Prostate gland (tissue), 2 donors: ENCODE results near the gene DNALI1. TPM values are rescaled to one million over a fixed set of nuclear protein-coding genes. Genes with fewer than 3 reads are reported as not detected.
"Not testable (repeated sequence)": the region's sequence is repeated elsewhere in the genome, so short reads cannot be mapped to it uniquely, and the experiment has no call there.

Source experiments
- DNase-seq: peaks from one replicate; pipeline ENCODE4 v3.0.0-alpha.2; 2019; ENCODE audit warnings: low spot score
- H3K27ac ChIP-seq, 2 donors: fragments of 200-600 bp; sonication (generic); 2 replicates each; pipeline ENCODE4 v1.5.1; 2017 to 2019
- H3K27me3 ChIP-seq: fragments of 200-600 bp; sonication (generic); replicated peaks from 2 replicates; pipeline ENCODE4 v1.5.1; 2019; ENCODE audit not compliant: insufficient read depth
- H3K36me3 ChIP-seq, 2 donors: fragments of 200-600 bp; sonication (generic); 1 replicate in 1 of 2; 2 replicates in 1 of 2; pipeline versions ENCODE4 v1.5.1 to v1.8.1; 2017 to 2019
- H3K4me1 ChIP-seq: fragments of 200-600 bp; sonication (generic); replicated peaks from 2 replicates; pipeline ENCODE4 v1.5.1; 2019
- H3K4me3 ChIP-seq, 2 donors: fragments of 200-600 bp; sonication (generic); 2 replicates each; pipeline ENCODE4 v1.5.1; 2017 to 2019
- H3K9me3 ChIP-seq: fragments of 200-600 bp; sonication (generic); 2 replicates; pipeline ENCODE4 v1.5.1; 2017
- POLR2A ChIP-seq: fragments of 450-650 bp; IDR thresholded peaks from one replicate; pipeline ENCODE4 v1.6.1; 2016; ENCODE audit warnings: antibody characterized with exemption, mild to moderate bottlenecking
- POLR2AphosphoS5 ChIP-seq: sonication (generic); formaldehyde crosslinking; IDR thresholded peaks from one replicate; pipeline ENCODE4 v1.6.1; 2017; ENCODE audit warnings: antibody characterized with exemption
- WGBS: methylation state at CpG from one replicate; pipeline ENCODE4 v1.1.5; 2018; 5-methylcytosine and 5-hydroxymethylcytosine counted together
- intact Hi-C: fragments of 100-400 bp; cut with DNase I; formaldehyde crosslinking; loops from one replicate; pipeline ENCODE4 v1.14.2; 2022
- total RNA-seq, 2 donors: library from RNA; depleted of rRNA; stranded (reverse); fragments of >200 nt; gene quantifications; one replicate each; pipeline ENCODE4 v1.1.0, GENCODE V29; 2016
- TF ChIP-seq, protein P1 (sequence below), 4 experiments: fragments of 200-600 bp in 2 of 4; fragments of 450-650 bp in 2 of 4; sonication (generic) in 2 of 4; IDR thresholded peaks; 1 replicate in 3 of 4; 2 replicates in 1 of 4; pipeline ENCODE4 v1.5.1; 2016 to 2019; ENCODE audit warnings: antibody characterized with exemption in 4 of 4, mild to moderate bottlenecking in 2 of 4, moderate library complexity in 2 of 4

DNALI1 gene
- total RNA-seq, 2 donors from 2014 or later = 23.8 to 37.4 TPM

DNA sequence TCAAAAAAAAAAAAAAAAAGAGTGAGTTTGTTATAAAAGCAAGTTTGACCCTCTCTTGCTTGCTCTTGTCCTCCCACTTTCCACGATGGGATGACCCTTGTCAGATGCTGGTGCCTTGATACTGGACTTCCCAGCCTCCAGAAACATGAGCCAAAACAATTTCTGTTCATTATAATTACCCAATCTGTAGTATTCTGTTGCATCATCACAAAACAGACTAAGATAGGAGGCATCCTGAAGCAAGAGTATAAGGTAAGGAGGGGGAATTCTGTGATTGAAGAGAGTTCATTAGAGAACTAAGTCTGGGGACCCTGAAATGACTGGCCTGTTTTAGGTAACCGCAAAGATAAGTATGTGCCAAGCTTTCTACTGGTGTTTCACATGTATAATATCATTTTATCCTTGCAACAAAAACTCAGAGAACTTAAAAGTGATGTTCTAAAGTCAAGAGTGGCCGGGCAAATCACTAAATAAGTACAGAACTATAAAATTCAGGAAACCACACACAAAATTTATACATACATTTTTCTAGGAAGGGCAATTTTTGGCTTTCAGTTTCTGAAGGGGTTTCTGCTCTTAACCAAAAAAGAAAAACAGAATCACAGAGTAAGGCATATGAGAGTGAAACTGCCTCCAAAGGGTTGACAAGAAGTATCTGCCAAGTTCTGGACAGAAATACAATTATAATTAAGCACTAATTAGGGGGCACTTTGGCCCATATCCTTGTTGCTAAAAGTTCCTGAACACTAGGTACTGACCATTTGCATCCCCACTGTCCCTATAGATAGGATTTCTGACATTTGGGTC lies 14.0 kb downstream of the DNALI1 start:
- H3K4me1 ChIP-seq = no peaks in the 10 kb centered on the region
- no peaks in the 10 kb centered on the region for H3K27me3 ChIP-seq
- 98% methylated on average over 3 of the region's 3 CpGs for WGBS
- intact Hi-C loops = no loop called here
- H3K36me3 ChIP-seq = peaks cover 16 to 22% of the 10 kb centered on the region in 2 donors
- DNase-seq = no peak
- H3K9me3 ChIP-seq = no peaks in the 10 kb centered on the region
- TF ChIP-seq, protein P1, sequence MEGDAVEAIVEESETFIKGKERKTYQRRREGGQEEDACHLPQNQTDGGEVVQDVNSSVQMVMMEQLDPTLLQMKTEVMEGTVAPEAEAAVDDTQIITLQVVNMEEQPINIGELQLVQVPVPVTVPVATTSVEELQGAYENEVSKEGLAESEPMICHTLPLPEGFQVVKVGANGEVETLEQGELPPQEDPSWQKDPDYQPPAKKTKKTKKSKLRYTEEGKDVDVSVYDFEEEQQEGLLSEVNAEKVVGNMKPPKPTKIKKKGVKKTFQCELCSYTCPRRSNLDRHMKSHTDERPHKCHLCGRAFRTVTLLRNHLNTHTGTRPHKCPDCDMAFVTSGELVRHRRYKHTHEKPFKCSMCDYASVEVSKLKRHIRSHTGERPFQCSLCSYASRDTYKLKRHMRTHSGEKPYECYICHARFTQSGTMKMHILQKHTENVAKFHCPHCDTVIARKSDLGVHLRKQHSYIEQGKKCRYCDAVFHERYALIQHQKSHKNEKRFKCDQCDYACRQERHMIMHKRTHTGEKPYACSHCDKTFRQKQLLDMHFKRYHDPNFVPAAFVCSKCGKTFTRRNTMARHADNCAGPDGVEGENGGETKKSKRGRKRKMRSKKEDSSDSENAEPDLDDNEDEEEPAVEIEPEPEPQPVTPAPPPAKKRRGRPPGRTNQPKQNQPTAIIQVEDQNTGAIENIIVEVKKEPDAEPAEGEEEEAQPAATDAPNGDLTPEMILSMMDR (IDR thresholded peaks at IDR 0.05) = no peak
- no peak for TF ChIP-seq POLR2AphosphoS5
- TF ChIP-seq POLR2A = no peak
- H3K27ac ChIP-seq = no peak overlapping the region
- no peak overlapping the region for H3K4me3 ChIP-seq

DNA sequence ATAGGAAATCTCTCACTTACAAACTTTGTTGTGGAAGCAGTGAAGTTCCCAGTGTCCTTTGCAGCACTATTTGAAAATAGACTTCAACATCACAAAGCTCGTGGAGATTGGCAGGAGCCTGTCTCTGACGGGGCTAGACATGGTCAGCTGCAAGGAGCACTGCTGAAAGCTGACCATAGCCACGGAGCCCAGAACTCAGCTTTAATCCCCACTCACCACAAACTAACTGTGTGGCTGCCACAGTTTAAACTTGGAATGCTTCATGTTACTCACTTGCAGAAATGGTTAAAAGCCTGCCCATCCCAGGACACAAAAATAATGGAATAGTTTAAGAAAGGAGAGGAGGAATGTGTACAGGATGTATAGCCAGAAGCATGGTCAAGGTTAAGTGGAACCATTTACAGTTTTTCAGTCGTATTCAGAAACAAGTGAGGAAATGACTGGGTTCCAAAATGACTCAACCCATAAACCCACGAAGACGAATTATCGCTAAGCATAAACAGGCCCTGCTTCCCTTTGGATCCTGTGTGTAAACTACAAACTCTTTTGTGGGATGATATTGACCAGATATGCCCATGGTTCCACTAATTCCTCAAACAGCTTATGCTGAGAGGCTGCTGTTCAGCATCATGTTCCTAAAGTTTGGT lies 18.2 kb downstream of the DNALI1 start:
- DNase-seq = no peak
- Histone ChIP-seq H3K36me3 (peaks cover 6 to 12% of the 10 kb centered on the region in 2 donors), H3K27ac (no peak overlapping the region), H3K4me3 (no peak overlapping the region), H3K4me1 (no peaks in the 10 kb centered on the region), H3K9me3 (no peaks in the 10 kb centered on the region), H3K27me3 (no peaks in the 10 kb centered on the region)
- TF ChIP-seq POLR2AphosphoS5 = no peak
- TF ChIP-seq, protein P1 (IDR thresholded peaks at IDR 0.05) = no peak
- WGBS = 84% methylated on average over 7 of the region's 7 CpGs
- intact Hi-C loops = no loop called here

DNA sequence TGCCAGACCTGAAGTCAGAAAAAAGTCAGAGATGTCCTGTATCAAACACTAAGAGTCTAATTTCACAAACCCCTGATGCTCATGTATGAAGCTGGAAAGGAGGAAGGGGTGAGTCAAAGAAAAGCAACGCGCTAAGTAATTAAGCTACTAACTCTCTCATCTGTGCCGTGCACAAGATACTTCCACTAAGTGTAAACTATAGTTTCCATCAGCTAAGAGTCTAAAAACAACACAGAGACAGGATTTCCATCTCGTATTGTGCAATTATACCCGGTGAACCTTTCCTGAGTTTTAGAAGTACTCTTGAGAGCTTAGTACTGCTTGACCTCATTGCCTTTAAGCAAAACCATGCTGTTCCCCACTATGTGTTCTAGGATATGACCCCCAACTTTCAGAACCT lies 19.0 kb downstream of the DNALI1 start:
- H3K27me3 ChIP-seq = no peaks in the 10 kb centered on the region
- no peak overlapping the region for H3K27ac ChIP-seq
- intact Hi-C loops = no loop called here
- H3K9me3 ChIP-seq = no peaks in the 10 kb centered on the region
- H3K36me3 ChIP-seq = peaks cover 6 to 12% of the 10 kb centered on the region in 2 donors
- 93% methylated on average over 5 of the region's 5 CpGs for WGBS
- no peak for DNase-seq
- no peaks in the 10 kb centered on the region for H3K4me1 ChIP-seq
- no peak overlapping the region for H3K4me3 ChIP-seq
- TF ChIP-seq POLR2AphosphoS5 (no peak), POLR2A (no peak)
- TF ChIP-seq, protein P1 (IDR thresholded peaks at IDR 0.05) = no peak

DNA sequence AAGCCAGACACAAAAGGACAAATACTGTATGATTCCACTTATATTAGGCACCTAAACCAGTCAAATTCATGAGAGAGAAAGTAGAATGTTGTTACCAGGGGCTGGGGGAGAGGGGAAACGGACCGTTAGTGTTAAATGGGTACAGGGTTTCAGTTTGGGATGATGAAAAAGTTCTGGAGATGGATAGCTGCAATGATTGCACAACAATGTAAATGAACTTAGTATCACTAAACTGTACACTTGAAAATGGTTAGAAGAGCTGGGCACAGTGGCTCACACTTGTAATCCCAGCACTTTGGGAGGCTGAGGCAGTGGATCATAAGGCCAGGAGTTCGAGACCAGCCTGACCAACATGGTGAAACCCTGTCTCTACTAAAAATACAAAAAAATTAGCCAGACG lies 27.8 kb downstream of the DNALI1 start:
- DNase-seq, H3K4me3 ChIP-seq, H3K9me3 ChIP-seq, H3K36me3 ChIP-seq, H3K27me3 ChIP-seq, H3K4me1 ChIP-seq, intact Hi-C loops, H3K27ac ChIP-seq: not testable (repeated sequence)
- 92% methylated on average over 4 of the region's 4 CpGs for WGBS

DNA sequence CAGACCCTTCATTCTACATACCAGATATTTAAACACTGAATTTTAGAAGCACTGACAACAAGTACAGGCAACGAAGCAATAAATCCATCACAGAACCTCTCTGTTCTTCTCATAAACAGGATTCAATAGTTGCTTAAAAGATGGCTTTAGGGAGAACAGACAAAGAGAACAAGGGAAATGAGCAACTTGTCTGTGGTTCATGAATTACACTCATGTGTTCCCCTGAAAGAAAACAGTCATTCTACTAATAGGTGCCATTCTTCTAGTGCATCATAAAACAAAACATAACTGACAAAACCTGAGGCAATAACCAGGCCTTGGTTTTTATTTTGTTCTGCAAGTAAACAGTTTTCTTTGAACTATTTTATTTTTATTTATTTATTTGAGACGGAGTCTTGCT lies 32.2 kb downstream of the DNALI1 start:
- Histone ChIP-seq H3K27me3 (no peaks in the 10 kb centered on the region), H3K36me3 (no peaks in the 10 kb centered on the region), H3K9me3 (no peaks in the 10 kb centered on the region), H3K4me1 (no peaks in the 10 kb centered on the region), H3K27ac (no peak overlapping the region), H3K4me3 (no peak overlapping the region)
- TF ChIP-seq, protein P1 (IDR thresholded peaks at IDR 0.05) = no peak
- TF ChIP-seq POLR2A (no peak), POLR2AphosphoS5 (no peak)
- intact Hi-C loops = no loop called here
- 70% methylated on average over 2 of the region's 2 CpGs for WGBS
- DNase-seq = no peak
